NCI-H1694 treated with DMSO at 0.1 percent for 48 hours (cell line): ENCODE data around the gene SP140L.
"Not testable (repeated sequence)": the region's sequence is repeated elsewhere in the genome, so short reads cannot be mapped to it uniquely, and the experiment has no call there.

Experiments used
- DNase-seq: peaks from one replicate; lab custom pipeline; 2025; lab: John Stamatoyannopoulos, UW

SP140L gene

DNA sequence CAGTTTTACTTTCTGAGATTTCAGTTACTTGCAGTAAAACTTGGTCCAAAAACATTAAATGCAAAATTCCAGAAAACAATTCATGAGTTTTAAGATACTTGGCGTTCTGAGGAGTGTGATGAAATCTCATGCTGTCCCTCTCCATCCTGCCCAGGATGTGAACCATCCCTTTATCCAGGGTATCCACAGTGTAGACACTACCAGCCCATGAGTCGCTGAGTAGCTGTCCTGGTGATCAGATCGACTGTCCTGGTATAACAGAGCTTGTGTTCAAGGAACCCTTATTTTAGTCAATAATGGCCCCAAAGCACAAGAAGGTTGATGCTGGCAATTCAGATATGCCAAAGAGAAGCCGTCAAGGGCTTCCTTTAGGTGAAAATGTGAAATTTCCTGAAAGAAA, 92.2 kb downstream of the SP140L start:
- DNase-seq: no peak

- DNase-seq: no peak
Measured at GRCh38 chr2:230422149-230422548, 95.2 kb downstream of the SP140L start.

GRCh38 chr2:230423851-230424458, 97.0 kb downstream of the SP140L start:
- DNase-seq: no peak

DNA sequence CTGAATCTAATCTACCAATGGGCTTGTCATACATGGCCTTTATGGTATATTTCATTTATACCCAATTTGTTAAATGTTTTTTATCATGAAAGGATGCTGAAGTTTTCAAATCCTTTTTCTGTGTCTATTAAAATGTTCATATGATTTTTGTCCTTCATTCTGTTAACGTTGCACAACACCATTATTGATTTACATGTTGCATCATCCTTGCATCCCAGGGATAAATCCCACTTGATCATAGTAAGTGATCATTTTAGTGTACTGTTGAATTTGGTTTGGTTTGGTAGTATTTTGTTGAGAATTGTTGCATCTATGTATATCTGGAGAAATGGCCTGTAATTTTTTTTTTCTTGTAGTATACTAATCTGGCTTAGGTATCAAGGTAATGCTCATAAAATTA, 98.4 kb downstream of the SP140L start:
- no peak for DNase-seq

DNA sequence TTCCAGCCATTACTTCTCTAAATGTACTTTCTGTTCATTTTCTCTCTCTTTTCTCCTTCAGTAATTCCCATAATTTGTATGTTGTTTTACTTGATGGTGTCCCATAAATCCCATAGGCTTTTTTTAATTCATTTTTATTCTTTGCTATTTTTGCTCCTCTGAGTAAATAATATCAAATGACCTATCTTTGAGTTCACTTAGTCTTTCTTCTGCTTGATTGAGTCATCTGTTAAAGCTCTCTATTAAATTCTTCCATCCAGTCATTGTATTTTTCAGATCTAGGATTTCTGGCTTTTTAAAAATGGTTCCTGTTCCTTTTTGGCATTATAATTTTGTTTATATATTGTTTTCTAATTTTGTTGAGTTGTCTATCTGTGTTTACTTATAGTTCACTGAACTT, 102.5 kb downstream of the SP140L start:
- no peak for DNase-seq

- DNase-seq: no peak
Measured at GRCh38 chr2:230430957-230431910, 104.2 kb downstream of the SP140L start.

DNA sequence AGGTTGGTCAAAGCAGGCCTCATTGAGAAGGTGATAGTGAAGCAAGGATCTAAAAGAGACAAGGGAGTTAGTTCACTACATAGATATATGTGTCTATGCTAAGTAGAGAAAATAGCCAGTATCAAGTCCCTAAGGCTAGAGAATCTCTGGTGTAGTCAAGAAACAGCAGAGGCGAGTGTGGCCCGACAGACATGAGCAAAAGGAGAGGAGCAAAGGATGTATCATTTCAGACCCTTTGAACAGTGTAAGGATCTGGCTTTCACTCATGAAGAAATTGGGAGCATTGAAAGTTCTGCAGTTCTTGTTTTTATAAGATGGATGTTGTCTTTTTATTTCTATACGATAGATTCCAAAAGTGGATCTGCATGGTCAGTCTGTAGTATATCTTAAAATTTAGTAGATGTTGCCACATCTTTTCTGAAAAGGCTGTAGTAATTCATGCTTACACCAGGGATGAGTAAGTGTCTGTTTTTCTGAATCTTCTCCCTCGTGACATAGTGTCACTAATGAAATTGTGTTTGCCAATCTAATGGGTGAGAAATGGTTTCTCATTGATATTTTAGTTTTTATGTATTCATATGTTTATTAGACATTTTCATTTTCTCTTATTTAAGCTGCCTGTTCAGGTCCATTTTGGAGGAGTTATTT, 107.8 kb downstream of the SP140L start:
- no peak for DNase-seq

DNA sequence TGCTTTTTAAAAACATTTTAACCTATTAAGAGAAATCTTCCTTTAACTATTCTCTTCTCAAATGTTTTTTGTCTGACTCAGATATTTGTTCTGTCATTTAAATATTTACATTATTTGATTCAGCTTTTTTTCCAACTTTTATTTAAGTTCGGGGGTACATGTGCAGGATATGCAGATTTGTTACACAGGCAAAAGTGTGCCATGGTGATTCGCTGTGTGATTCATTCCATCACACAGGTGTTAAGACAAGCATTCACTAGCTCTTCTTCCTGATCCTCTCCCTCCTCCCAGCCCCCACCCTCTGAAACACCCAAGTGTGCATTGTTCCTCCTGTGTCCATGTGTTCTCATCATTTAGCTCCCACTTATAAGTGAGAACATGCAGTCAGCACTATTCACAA, 108.4 kb downstream of the SP140L start:
- DNase-seq: no peak

- not testable (repeated sequence) for DNase-seq
Measured at GRCh38 chr2:230439121-230439520, 112.1 kb downstream of the SP140L start.

GRCh38 chr2:230439590-230439989, 112.6 kb downstream of the SP140L start:
- DNase-seq: no peak

DNA sequence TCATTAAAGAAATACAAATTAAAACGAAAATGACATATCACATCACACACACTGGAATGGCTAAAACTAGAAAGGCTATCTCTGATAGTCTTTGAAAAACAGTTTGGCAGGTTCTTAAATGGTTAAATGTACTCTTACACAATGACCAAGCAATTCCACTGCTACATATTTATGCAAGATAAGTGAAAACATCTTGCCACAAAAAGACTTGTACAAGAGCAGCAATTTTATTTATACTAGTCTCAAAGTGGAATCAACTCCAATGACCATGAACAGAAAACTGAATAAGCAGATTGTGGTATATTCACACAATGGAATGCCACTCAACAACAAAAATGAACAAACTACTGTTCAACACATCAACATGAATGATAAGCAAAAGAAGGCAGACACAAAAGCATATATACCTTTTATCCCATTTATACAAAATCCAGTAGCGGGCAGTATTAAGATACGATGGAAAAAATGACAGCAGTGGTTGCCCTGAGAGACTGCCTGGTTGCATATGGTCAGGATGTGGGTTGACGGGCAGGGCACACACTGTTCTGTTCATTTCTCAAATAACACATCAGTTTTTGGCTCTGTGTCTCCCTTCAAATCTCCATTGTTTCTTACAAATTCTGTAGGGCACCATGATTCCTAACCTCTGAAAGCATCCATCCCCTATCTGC, 114.4 kb downstream of the SP140L start:
- no peak for DNase-seq

GRCh38 chr2:230443541-230443940, 116.5 kb downstream of the SP140L start:
- DNase-seq: no peak

DNA sequence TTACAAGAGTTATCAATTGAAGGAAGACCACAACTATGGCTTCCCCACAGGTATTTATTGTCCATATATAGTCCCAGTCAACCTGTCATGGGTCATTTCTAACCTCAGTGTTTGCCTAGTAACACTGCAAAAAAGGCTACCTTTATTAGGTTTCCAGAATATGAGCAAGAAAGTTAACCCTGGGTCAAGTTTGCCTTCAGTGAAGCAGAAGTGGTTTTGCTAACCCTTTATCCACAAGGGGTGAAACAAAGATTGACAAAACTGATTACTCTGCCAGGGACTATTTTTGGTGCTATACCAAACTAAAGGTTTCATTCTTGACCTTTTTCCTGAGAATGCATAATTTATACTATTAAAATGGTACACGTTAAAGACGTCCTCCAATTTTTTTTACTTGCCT, 117.8 kb downstream of the SP140L start:
- no peak for DNase-seq

GRCh38 chr2:230447036-230447435, 120.0 kb downstream of the SP140L start:
- no peak for DNase-seq

- no peak for DNase-seq
Measured at GRCh38 chr2:230447455-230448451, 120.8 kb downstream of the SP140L start.

GRCh38 chr2:230449901-230450467, 123.0 kb downstream of the SP140L start:
- no peak for DNase-seq

GRCh38 chr2:230453006-230453405, 126.0 kb downstream of the SP140L start:
- no peak for DNase-seq
